ENCODE data around the gene MSRB3. TPM values are rescaled to one million over a fixed set of nuclear protein-coding genes. Genes with fewer than 3 reads are reported as not detected.

MSRB3 gene
- total RNA-seq, 1 donor from 2014 or later = 81.1 TPM

Other genes with a start within 250 kb of the MSRB3 start
- gene WIF1, start 157.4 kb upstream of the MSRB3 start, total RNA-seq = 1.8 TPM
- gene LEMD3, start 109.1 kb upstream of the MSRB3 start, total RNA-seq = 26.1 TPM